HTR-8/SVneo (cell line): Measurements from ENCODE around the gene NHEJ1.

Source experiments
- DNase-seq: peaks from one replicate; pipeline ENCODE4 v3.0.0; 2011; ENCODE audit warnings: low spot score, mixed read lengths; ENCODE audit not compliant: insufficient read length
- FAIRE-seq: peaks from 2 replicates; lab custom pipeline; 2011; peaks lifted over from hg19 to GRCh38; lab: Jason Lieb, UNC

The NHEJ1 gene

DNA sequence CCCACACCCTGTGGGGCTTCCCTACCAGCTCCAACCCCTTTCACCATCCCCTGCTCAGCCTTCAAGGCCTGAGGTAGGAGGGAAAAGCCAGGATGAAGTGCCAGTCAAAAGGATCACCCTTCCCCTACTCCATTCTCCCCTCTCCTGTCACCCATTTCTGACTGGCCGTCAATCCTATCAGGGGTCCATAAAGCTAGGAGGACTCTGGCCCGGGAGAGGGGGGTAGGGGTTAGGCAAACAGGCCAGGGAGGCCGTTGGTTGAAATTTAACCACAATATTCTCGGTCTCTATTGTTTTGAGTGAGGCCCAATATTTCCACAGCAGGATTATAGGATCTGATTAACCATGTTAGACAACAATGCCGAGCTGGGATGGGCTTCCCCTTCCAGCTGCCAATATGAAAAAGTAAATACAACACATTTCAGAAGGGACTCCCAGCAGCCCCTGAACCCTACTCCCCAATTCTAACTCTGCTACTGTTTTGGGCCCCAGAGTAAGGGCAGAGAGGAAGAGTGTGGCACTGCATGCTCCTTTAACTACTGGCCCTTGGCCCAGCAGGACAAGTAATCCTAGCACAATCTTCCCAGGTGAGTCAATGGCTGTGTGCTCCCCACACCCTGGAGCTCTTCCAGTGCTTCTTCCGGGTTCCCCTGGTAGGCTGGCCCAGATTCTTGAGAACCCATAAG lies 89.3 kb downstream of the NHEJ1 start:
- DNase-seq (no peak), FAIRE-seq (no peak)

DNA sequence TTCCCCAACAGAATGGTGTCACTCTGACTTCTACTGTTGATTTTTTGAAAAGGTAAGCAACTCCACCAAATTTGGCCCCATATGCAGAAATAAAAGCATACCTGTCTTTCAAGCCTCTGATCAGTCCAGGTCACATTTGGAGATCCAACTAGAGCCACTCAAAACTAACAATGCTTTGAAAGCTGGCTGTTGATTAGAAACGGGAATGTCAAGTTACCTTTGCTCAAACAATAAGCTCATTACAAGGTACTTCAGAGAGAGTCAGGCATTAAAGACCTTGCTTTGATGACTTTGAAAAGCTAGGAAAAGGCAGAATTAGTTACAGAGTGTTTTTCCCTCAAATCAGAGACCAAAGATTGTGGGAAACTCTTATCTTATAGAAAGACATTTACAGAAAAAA lies 95.1 kb downstream of the NHEJ1 start:
- DNase-seq (no peak), FAIRE-seq (no peak)

DNA sequence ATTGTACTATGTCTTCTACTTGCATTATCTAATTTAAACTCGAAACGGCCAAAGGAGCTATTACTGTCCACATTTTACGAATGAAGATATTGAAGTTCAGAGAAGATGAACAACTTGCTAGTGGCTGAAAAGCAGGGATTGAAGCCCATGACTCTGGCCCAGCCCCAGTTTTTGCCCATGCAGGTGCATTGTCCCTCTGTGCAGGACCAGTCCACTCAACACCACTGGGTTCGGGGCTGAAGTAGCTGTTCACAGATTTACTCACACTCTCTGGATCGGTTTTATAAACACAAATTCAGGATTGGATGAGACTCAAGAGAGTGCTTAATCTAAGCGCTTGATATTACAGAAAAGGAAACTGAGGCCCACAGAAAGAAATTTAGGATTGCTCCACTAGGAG lies 98.5 kb downstream of the NHEJ1 start:
- no peak for FAIRE-seq
- no peak for DNase-seq

GRCh38 chr2:219060821-219061791 lies 99.5 kb downstream of the NHEJ1 start, which contains the start of gene IHH:
TSS of gene IHH (minus strand) at chr2:219060921. CDS start at chr2:219060467, 454 bp downstream.
- FAIRE-seq (no peak), DNase-seq (no peak)

GRCh38 chr2:219059725-219060682 lies 100.6 kb downstream of the NHEJ1 start:
- FAIRE-seq (no peak), DNase-seq (no peak)

DNA sequence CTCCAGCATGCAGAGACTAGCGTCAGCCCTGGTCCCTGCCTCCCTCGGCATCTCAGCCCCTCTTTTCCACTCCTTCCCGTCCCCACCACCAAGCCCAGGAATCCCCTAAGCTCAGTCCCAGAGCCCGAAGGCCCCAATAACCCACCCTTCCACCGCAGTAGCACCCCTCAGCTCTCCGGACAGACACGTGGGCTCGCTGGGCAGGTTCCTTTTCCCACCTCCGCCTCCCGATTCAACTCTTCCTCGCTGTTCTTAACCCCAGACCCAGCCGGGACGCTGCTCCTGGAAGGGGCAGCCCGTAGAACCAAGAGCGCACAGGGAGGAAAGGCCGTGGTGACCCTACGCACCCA lies 101.3 kb downstream of the NHEJ1 start:
- DNase-seq (no peak), FAIRE-seq (no peak)

GRCh38 chr2:219058541-219059374 lies 101.9 kb downstream of the NHEJ1 start:
- DNase-seq (no peak), FAIRE-seq (no peak)

DNA sequence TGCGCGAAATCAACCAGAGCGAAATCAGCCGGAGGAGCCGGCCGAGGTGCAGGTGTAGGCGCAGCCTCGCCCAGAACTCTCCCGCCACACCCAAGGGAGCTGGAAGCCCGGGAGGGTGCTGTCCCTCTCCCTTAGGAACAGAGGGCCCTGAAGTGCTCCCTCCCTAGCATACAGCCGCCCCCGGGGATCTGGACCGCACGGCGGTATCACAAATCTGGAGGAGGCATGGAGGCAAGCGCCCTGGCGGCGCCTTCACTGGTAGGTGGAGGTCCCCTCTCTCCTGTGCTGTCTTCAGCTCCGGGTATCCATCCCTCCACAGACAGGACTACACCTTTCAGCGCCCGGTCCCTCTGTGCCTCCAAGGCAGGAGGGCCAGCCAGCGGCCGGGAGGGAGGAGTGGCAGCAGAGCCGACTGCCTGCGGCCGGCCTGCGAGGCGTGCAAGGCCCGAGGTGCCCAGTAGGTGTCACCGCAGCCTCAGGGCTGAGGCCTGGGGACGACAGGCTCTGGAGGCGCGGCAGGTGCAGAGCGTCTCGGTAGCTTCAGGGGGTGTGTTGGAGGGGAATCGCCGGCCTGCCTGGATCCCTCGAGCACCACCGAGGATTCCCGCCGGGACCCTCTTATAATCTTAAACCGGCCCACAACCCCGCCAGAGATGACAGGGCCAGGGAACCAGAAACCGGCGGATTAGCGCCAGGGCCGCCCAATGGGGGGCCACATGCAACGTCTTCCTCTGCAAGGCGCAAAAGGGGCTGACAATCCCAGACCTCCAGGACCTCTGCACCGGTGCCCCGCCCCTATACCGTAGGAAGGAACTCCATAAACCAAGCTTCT lies 102.7 kb downstream of the NHEJ1 start:
- peak; percentile 92 for FAIRE-seq
- DNase-seq: peak; percentile 57

GRCh38 chr2:219056896-219057708 lies 103.5 kb downstream of the NHEJ1 start:
- FAIRE-seq: no peak
- no peak for DNase-seq

GRCh38 chr2:219056176-219056895 lies 104.3 kb downstream of the NHEJ1 start:
- DNase-seq (no peak), FAIRE-seq (no peak)

DNA sequence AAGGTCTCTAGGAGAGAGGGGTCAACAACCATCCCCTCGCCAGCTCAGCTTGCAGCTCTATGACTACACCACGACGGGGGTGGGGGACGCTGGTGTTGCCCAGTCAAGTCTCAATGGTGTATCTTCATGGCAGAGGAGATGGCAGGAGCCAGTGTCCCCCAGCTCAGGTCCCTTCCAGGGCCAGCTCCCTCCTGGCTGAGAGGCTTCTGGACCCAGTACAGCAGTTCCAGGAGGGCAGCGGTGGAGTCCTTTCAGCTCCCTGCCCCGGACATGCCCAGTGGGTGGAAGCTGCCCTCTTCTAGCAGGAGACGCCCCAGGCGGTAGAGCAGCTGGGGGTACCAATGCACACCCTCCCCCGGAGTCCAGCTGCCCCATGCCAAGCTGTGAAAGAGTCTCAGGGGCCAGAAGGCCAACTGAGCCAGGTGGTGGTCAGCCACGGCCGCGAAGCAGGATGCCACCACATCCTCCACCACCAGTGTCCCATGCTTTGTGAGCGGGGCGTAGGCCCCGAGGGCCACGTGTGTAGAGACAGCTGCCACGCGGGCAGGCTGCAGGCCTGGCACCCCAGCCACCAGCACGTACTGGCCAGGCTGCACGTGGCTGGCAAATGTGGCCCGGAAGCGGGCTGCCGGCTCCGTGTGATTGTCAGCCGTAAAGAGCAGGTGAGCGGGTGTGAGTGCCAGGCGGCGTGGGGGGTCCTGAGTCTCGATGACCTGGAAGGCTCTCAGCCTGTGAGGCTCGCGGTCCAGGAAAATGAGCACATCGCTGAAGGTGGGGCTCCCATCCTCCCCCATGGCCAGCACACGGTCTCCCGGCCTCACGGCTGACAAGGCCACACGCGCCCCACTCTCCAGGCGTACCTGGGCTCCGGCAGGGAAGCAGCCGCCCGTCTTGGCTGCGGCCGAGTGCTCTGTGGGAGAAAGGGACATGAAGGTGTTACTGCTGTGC lies 105.4 kb downstream of the NHEJ1 start:
- DNase-seq (no peak), FAIRE-seq (no peak)

DNA sequence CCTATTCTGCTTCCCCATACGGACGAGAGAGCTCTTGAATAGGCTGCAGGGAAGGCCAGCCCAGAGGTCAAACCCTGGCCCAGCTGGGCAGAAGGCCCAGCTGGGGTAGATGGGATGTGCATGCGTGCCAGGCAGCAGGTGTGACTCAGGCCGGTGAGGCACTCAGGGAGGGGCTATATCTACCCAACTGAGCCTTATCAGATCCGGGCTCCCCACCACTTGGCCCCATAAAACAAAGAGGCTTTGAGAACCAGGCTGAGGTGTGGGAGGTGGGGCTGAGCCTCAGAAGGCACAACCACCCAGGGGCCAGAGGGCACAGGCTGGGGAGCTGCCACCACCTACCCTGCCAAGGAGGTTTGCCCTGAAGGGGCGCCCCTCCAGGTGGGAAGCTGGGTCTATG lies 111.3 kb downstream of the NHEJ1 start:
- FAIRE-seq (no peak), DNase-seq (no peak)

DNA sequence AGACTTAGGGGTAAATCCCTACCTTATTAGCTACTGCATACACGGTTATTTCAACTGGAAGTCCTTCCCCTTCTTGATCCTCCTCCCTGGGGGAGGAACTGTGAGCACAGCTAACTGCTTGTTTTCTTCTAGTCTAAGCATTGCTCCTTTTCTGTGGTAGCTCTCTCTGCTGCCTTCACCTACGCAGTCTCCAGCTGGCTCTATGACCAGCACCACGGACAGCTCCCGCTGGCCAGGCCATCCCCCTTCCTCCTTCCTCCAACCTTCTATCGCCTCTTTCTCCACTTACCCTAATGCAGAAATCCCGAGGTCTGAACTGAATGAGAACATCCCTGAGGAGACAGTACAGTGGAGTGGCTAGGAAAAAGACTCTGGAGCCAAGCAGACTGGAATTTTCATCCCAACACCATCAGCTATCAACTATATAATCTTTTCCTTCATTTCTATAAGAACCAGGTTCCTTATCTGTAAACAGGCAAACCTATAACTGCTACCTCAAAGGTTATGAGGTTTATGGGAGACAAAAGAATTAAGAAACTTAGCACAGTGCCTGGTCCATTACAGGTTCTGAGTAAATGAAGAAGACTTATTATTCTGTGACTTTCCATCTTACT lies 114.6 kb downstream of the NHEJ1 start:
- no peak for FAIRE-seq
- DNase-seq: peak; percentile 56

DNA sequence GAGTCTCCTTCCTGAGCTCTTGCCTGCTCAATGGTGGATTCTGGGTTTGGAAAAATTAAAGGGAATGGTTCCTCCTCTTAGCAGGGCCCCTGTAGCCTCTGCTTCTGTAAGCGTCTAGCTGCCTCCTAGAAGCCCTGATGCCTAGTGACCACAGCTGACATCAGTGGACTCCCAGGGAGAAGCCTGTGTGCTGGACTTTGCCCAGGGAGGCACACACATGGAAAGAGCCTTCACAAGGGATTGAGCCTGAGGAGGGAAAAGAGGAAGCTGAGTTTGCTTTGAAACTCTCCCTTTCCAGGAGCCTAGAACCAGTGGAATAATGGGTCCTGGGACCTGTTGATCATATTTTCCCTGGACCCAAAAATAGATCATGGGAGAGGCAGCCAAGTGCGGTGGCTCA lies 117.9 kb downstream of the NHEJ1 start:
- no peak for DNase-seq
- FAIRE-seq: no peak

- no peak for FAIRE-seq
These were observed 118.5 kb downstream of the NHEJ1 start for GRCh38 chr2:219042157-219042556.

GRCh38 chr2:219041252-219041651 lies 119.4 kb downstream of the NHEJ1 start, which contains the start of gene CFAP65:
TSS of gene CFAP65 (minus strand) at chr2:219041516. CDS start at chr2:219039048, 2,468 bp downstream.
- FAIRE-seq: no peak

More at GRCh38 chr2:219042157-219042556, 118.5 kb downstream of the NHEJ1 start:
- no peak for DNase-seq

More at GRCh38 chr2:219041252-219041651, 119.4 kb downstream of the NHEJ1 start, which contains the start of gene CFAP65:
- no peak for DNase-seq
